ENCODE measurements around the gene ARTN.

ARTN gene

GRCh38 chr1:43933386-43934100 lies at the start of gene ARTN:
ARTN (plus strand) TSS chr1:43933801; CDS start chr1:43935657, 1,856 bp downstream.
- no peak for DNase-seq (ENCODE audit: low read depth)

GRCh38 chr1:43885279-43885801 lies 48.3 kb upstream of the ARTN start:
- no peak for DNase-seq (ENCODE audit: low read depth)

- no peak for DNase-seq (ENCODE audit: low read depth)
Measured at GRCh38 chr1:43887748-43888147, 45.9 kb upstream of the ARTN start.

- no peak for DNase-seq (ENCODE audit: low read depth)
Measured at GRCh38 chr1:43890815-43891214, 42.8 kb upstream of the ARTN start.

DNA sequence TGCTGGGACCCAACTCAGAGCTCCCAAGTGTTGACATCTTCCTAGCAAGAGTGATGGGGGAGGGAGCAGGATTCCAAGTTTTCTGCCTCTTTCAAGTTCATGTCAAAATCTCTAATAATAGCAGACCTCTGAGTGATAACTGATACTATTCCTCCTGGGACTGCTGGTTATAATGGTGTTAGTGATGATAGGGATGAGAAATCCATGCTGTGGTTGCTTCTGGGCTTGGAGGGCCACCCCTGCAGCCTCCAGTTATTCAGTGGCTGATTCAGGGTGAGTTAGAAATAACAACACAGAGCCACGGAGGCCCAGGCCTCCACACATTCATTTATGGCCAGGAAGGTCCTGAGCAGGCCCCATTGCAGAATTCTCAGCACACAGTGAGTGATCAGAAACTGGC lies 40.6 kb upstream of the ARTN start:
- DNase-seq (ENCODE audit: low read depth), result no peak

GRCh38 chr1:43898981-43899380 lies 34.6 kb upstream of the ARTN start:
- DNase-seq (ENCODE audit: low read depth), result no peak

DNA sequence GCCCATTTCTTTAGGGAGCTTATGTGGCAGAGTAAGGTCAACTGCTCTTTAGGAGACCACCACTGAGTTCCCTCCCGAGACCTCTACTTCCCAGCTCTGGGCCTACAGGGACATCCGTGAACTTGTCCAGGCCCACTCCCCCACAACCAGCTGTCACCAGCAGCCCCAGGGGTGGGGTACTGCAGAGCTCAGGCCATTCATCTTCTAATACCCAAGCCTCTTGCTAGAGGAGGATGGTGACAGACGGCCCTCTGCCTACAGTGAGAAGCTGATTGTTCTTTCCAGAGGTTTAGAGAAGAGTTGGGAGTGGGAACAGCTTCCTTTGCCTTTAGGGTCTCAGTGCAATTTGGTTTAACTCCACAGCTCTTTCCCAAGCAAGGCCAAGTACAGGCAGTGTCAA lies 33.2 kb upstream of the ARTN start:
- no peak for DNase-seq (ENCODE audit: low read depth)

DNA sequence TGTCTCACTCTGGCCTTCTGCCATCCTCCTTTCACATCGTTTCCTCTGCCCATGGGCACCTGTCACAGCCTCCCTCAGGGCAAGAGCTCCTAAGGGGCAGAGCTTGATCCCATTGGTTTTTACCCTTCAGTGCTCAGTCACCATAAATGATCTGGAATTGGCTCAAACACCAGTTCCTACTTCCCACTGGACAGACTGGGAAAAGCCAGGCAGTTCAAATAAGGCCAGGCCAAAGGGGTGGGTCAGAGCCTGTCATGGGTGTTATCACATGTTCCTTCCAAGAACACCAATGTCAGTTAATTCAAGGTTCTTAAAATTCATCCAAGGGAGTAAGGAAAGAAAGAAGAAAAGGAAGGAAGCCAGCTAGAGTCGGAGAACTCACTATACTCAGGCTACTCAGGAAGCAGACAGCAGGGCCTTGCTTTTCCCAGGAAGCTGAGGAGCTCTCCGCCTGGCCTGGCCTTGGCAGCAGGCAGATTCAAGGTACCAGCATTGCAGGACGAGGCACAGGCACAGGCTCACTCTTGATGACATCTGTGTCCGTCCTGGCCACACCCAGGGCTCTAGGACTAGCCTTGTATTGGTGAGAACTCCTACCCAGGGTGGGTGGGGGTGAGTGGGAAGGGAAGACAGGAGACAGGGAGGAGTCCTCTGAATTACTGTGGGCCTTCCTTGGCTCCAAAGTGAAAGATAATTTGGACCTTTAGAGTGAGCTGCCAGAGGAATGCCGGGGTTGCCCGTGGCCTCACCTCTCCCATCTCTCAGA lies 32.2 kb upstream of the ARTN start:
- DNase-seq (ENCODE audit: low read depth), result no peak

- no peak for DNase-seq (ENCODE audit: low read depth)
Measured at GRCh38 chr1:43902058-43902831, 31.4 kb upstream of the ARTN start.

- DNase-seq (ENCODE audit: low read depth), result no peak
Measured at GRCh38 chr1:43904660-43905551, 28.7 kb upstream of the ARTN start.

GRCh38 chr1:43908226-43908625 lies 25.4 kb upstream of the ARTN start:
- DNase-seq (ENCODE audit: low read depth), result no peak

- DNase-seq (ENCODE audit: low read depth), result no peak
Measured at GRCh38 chr1:43908858-43909257, 24.7 kb upstream of the ARTN start.

DNA sequence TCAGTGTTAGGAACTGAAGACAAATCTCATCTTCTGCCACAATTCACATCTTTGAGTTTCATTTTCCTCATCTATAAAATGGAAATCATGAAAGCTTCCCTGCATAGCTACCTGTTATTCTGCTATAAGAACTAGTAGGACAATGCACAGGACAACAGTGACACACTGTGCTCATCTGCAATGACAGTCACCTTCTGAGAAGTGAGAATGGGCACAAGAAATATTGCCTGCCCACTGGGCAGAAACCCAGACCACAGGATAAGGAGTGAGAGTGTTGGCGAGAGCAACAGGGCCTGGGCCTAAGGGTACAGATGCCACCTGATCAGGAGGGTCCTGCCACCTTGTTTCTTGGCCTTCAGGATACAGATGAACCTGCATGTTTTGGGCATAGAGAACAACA lies 23.3 kb upstream of the ARTN start:
- no peak for DNase-seq (ENCODE audit: low read depth)

- no peak for DNase-seq (ENCODE audit: low read depth)
Measured at GRCh38 chr1:43912607-43913006, 21.0 kb upstream of the ARTN start.

DNA sequence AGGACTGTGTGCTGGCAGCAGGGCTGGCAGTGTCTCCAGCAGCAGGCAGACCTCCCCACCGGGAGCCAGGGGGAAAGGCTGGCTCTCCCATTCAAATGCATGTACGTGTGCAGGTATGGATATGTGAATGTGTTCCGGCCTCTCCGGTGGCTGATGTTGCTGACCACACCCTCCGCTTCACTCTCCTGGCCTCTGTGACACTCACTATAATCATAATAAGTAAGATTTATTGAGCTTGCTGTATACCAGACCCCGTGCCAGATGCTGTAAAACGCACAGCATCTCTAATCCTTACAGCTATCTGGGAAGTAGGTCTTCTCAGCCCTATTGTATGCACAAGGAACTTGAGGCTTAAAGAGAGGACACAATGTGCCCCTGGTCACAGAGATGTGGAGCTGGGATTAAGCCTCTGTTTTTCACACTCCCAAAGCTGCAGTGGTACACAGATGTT lies 20.5 kb upstream of the ARTN start:
- no peak for DNase-seq (ENCODE audit: low read depth)

- no peak for DNase-seq (ENCODE audit: low read depth)
Measured at GRCh38 chr1:43913666-43914360, 19.8 kb upstream of the ARTN start.

- no peak for DNase-seq (ENCODE audit: low read depth)
Measured at GRCh38 chr1:43914576-43915525, 18.8 kb upstream of the ARTN start.

- DNase-seq (ENCODE audit: low read depth), result no peak
Measured at GRCh38 chr1:43919906-43920305, 13.7 kb upstream of the ARTN start.

- DNase-seq (ENCODE audit: low read depth), result no peak
Measured at GRCh38 chr1:43921022-43921421, 12.6 kb upstream of the ARTN start.

GRCh38 chr1:43924516-43924915 lies 9.1 kb upstream of the ARTN start:
- DNase-seq (ENCODE audit: low read depth), result no peak
